ENCODE data around the gene GABBR1.
A peak's percentile ranks its signal among the peaks of the same experiment; 100 is the strongest.

Gene GABBR1

GRCh38 chr6:29652198-29652584, 19.2 kb upstream of the GABBR1 start:
- DNase-seq, result no peak

GRCh38 chr6:29651413-29652197, 18.6 kb upstream of the GABBR1 start:
- DNase-seq, result peak; percentile 38

GRCh38 chr6:29649701-29650673, 17.0 kb upstream of the GABBR1 start:
- peak; percentile 97 for DNase-seq

- no peak for DNase-seq
Measured at GRCh38 chr6:29647927-29648642, 15.1 kb upstream of the GABBR1 start.

- peak; percentile 28 for DNase-seq
Measured at GRCh38 chr6:29641430-29642148, 8.6 kb upstream of the GABBR1 start.

GRCh38 chr6:29637247-29637646, 4.3 kb upstream of the GABBR1 start:
- DNase-seq, result no peak

GRCh38 chr6:29633534-29633905, 537 bp upstream of the GABBR1 start:
- no peak for DNase-seq

- DNase-seq, result peak; percentile 61
Measured at GRCh38 chr6:29631860-29632731, 887 bp downstream of the GABBR1 start.

GRCh38 chr6:29631209-29631810, 1.7 kb downstream of the GABBR1 start:
- DNase-seq, result no peak

- DNase-seq, result no peak
Measured at GRCh38 chr6:29630315-29630714, 2.7 kb downstream of the GABBR1 start.

- DNase-seq, result no peak
Measured at GRCh38 chr6:29629571-29629970, 3.4 kb downstream of the GABBR1 start.

GRCh38 chr6:29628419-29629281, 4.3 kb downstream of the GABBR1 start:
- peak; percentile 39 for DNase-seq

- DNase-seq, result peak; percentile 32
Measured at GRCh38 chr6:29627755-29628418, 5.1 kb downstream of the GABBR1 start.

- no peak for DNase-seq
Measured at GRCh38 chr6:29626948-29627754, 5.8 kb downstream of the GABBR1 start.

GRCh38 chr6:29625337-29625930, 7.5 kb downstream of the GABBR1 start:
- no peak for DNase-seq

- DNase-seq, result no peak
Measured at GRCh38 chr6:29624520-29624961, 8.4 kb downstream of the GABBR1 start.

- DNase-seq, result no peak
Measured at GRCh38 chr6:29620630-29621029, 12.4 kb downstream of the GABBR1 start.

GRCh38 chr6:29619578-29620160, 13.3 kb downstream of the GABBR1 start:
- no peak for DNase-seq

Measured in central memory CD4-positive, alpha-beta T cell (primary cell).